MCF 10A (cell line): ENCODE results near the gene NOTCH4. TPM values are rescaled to one million over a fixed set of nuclear protein-coding genes. Genes with fewer than 3 reads are reported as not detected.

Source experiments
- BruUV-seq: library from RNA; stranded (reverse); fragments of 400-500 nt; replicated peaks from 2 replicates; lab custom pipeline; 2021; lab: Mats Ljungman, UMichigan
- CTCF ChIA-PET: fragments of 300-600 bp; sonication (Branson Sonifier 250); formaldehyde crosslinking; extraction: SDS; loops from one replicate; lab custom pipeline; 2021; ENCODE audit warnings: antibody characterized with exemption, inconsistent platforms; lab: Yijun Ruan, JAX
- POLR2A ChIA-PET: fragments of 300-600, 350-650 bp; sonication (Branson Sonifier 250); formaldehyde crosslinking; extraction: SDS; loops from one replicate; lab custom pipeline; 2020; ENCODE audit warnings: antibody characterized with exemption, inconsistent platforms; lab: Yijun Ruan, JAX
- DNase-seq: peaks from one replicate; pipeline ENCODE4 v3.0.0-alpha.2; 2018; ENCODE audit not compliant: unreplicated experiment
- H3K27ac Mint-ChIP-seq: one replicate; pipeline ENCODE4 v1.8.0; 2022; ENCODE audit warnings: mild to moderate bottlenecking, low read depth, mixed read lengths; ENCODE audit not compliant: unreplicated experiment
- H3K27me3 Mint-ChIP-seq: one replicate; pipeline ENCODE4 v1.8.0; 2022; ENCODE audit warnings: mixed read lengths; ENCODE audit not compliant: insufficient read depth, unreplicated experiment
- H3K36me3 Mint-ChIP-seq: one replicate; pipeline ENCODE4 v1.8.0; 2022; ENCODE audit warnings: mild to moderate bottlenecking, moderate library complexity, mixed read lengths; ENCODE audit not compliant: insufficient read depth, unreplicated experiment
- H3K4me1 Mint-ChIP-seq: one replicate; pipeline ENCODE4 v1.8.0; 2022; ENCODE audit warnings: mixed read lengths; ENCODE audit not compliant: insufficient read depth, unreplicated experiment
- H3K4me3 Mint-ChIP-seq: one replicate; pipeline ENCODE4 v1.8.0; 2022; ENCODE audit warnings: mild to moderate bottlenecking, moderate library complexity, mixed read lengths; ENCODE audit not compliant: unreplicated experiment
- H3K9me3 Mint-ChIP-seq: one replicate; pipeline ENCODE4 v1.8.0; 2022; ENCODE audit warnings: mixed read lengths; ENCODE audit not compliant: unreplicated experiment
- intact Hi-C: fragments of 100-400 bp; cut with micrococcal nuclease; formaldehyde crosslinking; loops from 2 replicates; pipeline ENCODE4 v1.14.1; 2022
- total RNA-seq: library from RNA; stranded (reverse); gene quantifications from 2 replicates; pipeline ENCODE4 v1.2.3, GENCODE V29; 2022
- TF ChIP-seq, protein P1 (sequence below): fragments of 200-600 bp; IDR thresholded peaks from one replicate; pipeline ENCODE4 v1.8.0; 2022; ENCODE audit warnings: antibody characterized with exemption, mild to moderate bottlenecking; ENCODE audit not compliant: unreplicated experiment

NOTCH4 gene
- total RNA-seq, 1 experiment from 2014 or later = not detected

DNA sequence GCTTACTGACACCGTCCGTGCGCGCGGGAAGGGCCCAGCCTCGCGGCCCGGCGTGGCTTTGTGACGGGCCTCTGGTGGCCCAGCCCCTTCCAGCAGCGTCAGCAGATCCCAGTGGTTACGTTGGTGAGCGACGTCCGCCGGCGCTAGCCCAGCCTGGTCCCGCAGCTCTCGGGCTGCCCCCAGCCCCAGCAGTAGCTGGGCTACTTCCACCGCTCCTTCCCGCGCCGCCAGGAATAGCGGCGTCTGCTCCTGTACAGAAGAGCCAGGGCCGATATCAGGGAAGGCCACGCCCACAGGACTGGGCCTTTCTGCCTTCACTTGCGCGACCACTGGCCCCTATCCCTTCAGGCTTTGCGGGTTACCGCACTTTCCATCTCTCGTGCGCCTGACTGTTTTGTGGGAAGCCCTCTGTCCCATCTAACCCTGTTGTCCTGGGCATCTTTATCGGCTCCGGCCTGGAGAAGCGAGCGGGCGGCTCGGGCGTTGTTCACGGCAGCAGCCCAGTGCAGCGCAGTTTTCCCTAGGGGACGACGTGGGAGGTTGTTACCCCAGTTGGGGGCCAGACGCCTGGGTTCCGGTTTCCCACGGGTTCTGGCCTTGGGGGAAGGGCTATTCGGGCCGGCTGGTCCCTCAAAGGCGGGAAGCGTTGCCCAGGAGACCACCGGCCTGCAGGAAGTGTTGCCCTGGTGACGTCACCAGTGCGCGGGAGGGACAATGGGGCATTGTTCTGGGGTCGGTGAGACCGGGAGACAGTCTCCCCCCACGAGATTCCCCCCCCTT, 27.8 kb downstream of the NOTCH4 start:
- TF ChIP-seq, protein P1, sequence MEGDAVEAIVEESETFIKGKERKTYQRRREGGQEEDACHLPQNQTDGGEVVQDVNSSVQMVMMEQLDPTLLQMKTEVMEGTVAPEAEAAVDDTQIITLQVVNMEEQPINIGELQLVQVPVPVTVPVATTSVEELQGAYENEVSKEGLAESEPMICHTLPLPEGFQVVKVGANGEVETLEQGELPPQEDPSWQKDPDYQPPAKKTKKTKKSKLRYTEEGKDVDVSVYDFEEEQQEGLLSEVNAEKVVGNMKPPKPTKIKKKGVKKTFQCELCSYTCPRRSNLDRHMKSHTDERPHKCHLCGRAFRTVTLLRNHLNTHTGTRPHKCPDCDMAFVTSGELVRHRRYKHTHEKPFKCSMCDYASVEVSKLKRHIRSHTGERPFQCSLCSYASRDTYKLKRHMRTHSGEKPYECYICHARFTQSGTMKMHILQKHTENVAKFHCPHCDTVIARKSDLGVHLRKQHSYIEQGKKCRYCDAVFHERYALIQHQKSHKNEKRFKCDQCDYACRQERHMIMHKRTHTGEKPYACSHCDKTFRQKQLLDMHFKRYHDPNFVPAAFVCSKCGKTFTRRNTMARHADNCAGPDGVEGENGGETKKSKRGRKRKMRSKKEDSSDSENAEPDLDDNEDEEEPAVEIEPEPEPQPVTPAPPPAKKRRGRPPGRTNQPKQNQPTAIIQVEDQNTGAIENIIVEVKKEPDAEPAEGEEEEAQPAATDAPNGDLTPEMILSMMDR = no peak
- intact Hi-C loops = loop anchor here (1.0 kb wide), 2 partner anchors 18 to 77 kb away; partner anchors contain the start of gene RNF5
- H3K36me3 Mint-ChIP-seq = no peaks in the 10 kb centered on the region

DNA sequence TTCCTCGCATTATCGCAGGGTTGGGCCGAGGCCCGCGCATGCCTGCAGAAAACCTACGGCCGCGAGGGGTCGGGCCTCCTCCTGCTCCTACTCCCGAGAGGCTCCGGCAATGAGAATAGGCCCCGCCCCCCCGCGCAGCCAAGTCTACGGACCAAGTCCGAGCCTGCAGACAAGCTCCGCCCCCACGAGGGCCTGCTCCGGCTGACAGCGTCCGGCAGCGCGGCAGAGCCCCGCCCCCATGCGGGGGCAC, 28.3 kb downstream of the NOTCH4 start:
- POLR2A ChIA-PET = interaction anchor here (0.5 to 5.9 kb wide), 38 partner anchors 8 to 1235 kb away, joined by 3 to 112 read pairs (median 4); partner anchors contain the start of genes AGPAT1, ATF6B, BAG6 and BRD2

More for the DNA sequence above, 27.8 kb downstream of the NOTCH4 start:
- no peaks in the 10 kb centered on the region for H3K9me3 Mint-ChIP-seq
- ChIA-PET CTCF (interaction anchor here (0.6 to 1.3 kb wide), 10 partner anchors 17 to 834 kb away, joined by 3 to 5 read pairs (median 4); partner anchors contain the start of genes AGPAT1, PSMB9 and TAP1), POLR2A (interaction anchor here (0.5 to 5.9 kb wide), 38 partner anchors 8 to 1235 kb away, joined by 3 to 112 read pairs (median 4); partner anchors contain the start of genes AGPAT1, ATF6B, BAG6 and BRD2)
- H3K27ac Mint-ChIP-seq = peak overlapping the region; percentile 98
- H3K27me3 Mint-ChIP-seq = no peaks in the 10 kb centered on the region
- BruUV-seq = TSS peak; percentile 91
- H3K4me1 Mint-ChIP-seq = peaks cover 12% of the 10 kb centered on the region
- peak overlapping the region; percentile 93 for H3K4me3 Mint-ChIP-seq
- DNase-seq = peak; percentile 41

DNA sequence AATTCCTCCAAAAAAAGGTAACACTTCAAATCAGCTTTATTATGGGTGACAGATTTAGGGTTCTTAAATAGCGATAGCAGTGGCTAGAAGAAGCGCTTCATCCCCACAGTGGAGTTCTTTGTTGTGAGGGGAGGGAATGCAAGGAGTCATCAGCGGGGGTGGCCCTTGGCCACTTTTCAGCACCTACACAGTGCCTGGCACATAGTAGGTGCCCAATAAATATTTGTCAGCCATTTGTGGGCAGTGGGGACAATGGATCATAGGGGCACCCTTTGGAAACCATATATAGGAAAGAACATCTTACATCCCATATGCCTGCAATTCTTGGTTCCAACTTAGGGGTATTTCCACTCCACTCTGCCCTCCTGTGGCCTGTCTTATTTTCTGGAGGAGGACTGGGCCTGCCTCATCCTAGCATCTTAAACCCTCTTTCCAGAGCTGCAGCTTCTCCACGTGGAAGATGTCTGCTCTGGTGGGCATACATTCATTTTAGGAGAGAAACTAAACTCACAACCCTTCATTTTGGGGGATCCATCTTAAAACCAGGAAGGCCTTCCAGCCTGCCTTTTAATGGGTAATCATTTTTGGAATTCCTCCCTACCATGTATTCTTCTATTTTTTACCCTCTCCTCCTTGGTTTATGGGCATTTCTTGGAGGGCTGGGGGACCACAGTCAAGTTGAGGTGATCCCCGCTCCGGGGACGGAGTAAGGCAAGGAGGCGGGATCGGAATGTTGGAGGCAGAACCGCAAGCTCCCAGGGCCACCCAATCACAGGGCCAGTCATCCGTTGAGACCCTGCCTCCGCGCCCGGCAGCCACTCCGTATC, 28.8 kb downstream of the NOTCH4 start:
- TSS peak; percentile 93 for BruUV-seq
- ChIA-PET CTCF (interaction anchor here (0.6 to 1.3 kb wide), 7 partner anchors 16 to 659 kb away, joined by 3 to 5 read pairs (median 4); partner anchors contain the start of genes AGPAT1, ATF6B, PSMB9 and TAP1), POLR2A (interaction anchor here (0.5 to 5.9 kb wide), 38 partner anchors 8 to 1234 kb away, joined by 3 to 112 read pairs (median 4); partner anchors contain the start of genes AGPAT1, ATF6B, BAG6 and BRD2)
- no peaks in the 10 kb centered on the region for H3K9me3 Mint-ChIP-seq
- H3K4me3 Mint-ChIP-seq = peak overlapping the region; percentile 93
- H3K4me1 Mint-ChIP-seq = peaks cover 12% of the 10 kb centered on the region
- no peaks in the 10 kb centered on the region for H3K36me3 Mint-ChIP-seq
- H3K27ac Mint-ChIP-seq = peak overlapping the region; percentile 98
- no peaks in the 10 kb centered on the region for H3K27me3 Mint-ChIP-seq
- intact Hi-C loops = loop anchor here (1.0 kb wide), 2 partner anchors 17 to 76 kb away; partner anchors contain the start of gene RNF5
- DNase-seq = peak; percentile 58
- TF ChIP-seq, protein P1 = peak; percentile 43

More for the DNA sequence above, 28.3 kb downstream of the NOTCH4 start:
- Mint-ChIP-seq H3K4me3 (peak overlapping the region; percentile 93), H3K27ac (peak overlapping the region; percentile 98), H3K36me3 (no peaks in the 10 kb centered on the region), H3K27me3 (no peaks in the 10 kb centered on the region), H3K4me1 (peaks cover 12% of the 10 kb centered on the region), H3K9me3 (no peaks in the 10 kb centered on the region)
- CTCF ChIA-PET = interaction anchor here (0.6 to 1.3 kb wide), 10 partner anchors 16 to 834 kb away, joined by 3 to 5 read pairs (median 4); partner anchors contain the start of genes AGPAT1, PSMB9 and TAP1
- TF ChIP-seq, protein P1 = no peak
- peak; percentile 99 for DNase-seq
- intact Hi-C loops = loop anchor here (1.0 kb wide), 2 partner anchors 17 to 76 kb away; partner anchors contain the start of gene RNF5
- no TSS peak for BruUV-seq
